HG02759 (cell line): Measurements from ENCODE around the gene SYNE4.
A peak's percentile ranks its signal among the peaks of the same experiment; 100 is the strongest.

Experiments used
- ATAC-seq: cut with Tn5 transposase; IDR thresholded peaks from one replicate; pipeline ENCODE4 v1.9.1; 2021; ENCODE audit warnings: mild to moderate bottlenecking, moderate library complexity; ENCODE audit not compliant: unreplicated experiment

The SYNE4 gene

GRCh38 chr19:36026091-36026876, 17.7 kb upstream of the SYNE4 start:
- no peak for ATAC-seq

GRCh38 chr19:36025541-36025940, 16.9 kb upstream of the SYNE4 start:
- ATAC-seq, result no peak

GRCh38 chr19:36023432-36023831, 14.8 kb upstream of the SYNE4 start:
- no peak for ATAC-seq

GRCh38 chr19:36019061-36019670, 10.6 kb upstream of the SYNE4 start:
- no peak for ATAC-seq

- peak; percentile 98 for ATAC-seq
These were observed 5.7 kb upstream of the SYNE4 start, which contains the start of gene ALKBH6 for GRCh38 chr19:36014012-36014924. TSS of gene ALKBH6 (minus strand) at chr19:36014213. CDS start at chr19:36013397, 816 bp downstream.

- ATAC-seq, result peak; percentile 0
These were observed 4.8 kb upstream of the SYNE4 start for GRCh38 chr19:36013280-36014011.

- no peak for ATAC-seq
These were observed 1.8 kb upstream of the SYNE4 start for GRCh38 chr19:36010402-36010801.

- ATAC-seq, result no peak
These were observed 1.2 kb upstream of the SYNE4 start for GRCh38 chr19:36009633-36010379.

- no peak for ATAC-seq
These were observed 607 bp upstream of the SYNE4 start for GRCh38 chr19:36009220-36009619.

GRCh38 chr19:36006955-36007354, 1.7 kb downstream of the SYNE4 start:
- ATAC-seq, result no peak

- no peak for ATAC-seq
These were observed 5.3 kb downstream of the SYNE4 start for GRCh38 chr19:36003284-36003683.

- no peak for ATAC-seq
These were observed 7.0 kb downstream of the SYNE4 start for GRCh38 chr19:36001605-36002004.

GRCh38 chr19:35996777-35997176, 11.8 kb downstream of the SYNE4 start:
- ATAC-seq, result no peak

GRCh38 chr19:35995048-35995993, 13.3 kb downstream of the SYNE4 start, which contains the start of gene SDHAF1:
TSS of gene SDHAF1 (plus strand) at chr19:35995188. CDS start at chr19:35995275, 87 bp downstream.
- peak; percentile 87 for ATAC-seq

GRCh38 chr19:35993923-35994598, 14.6 kb downstream of the SYNE4 start:
- ATAC-seq, result no peak

- no peak for ATAC-seq
These were observed 15.5 kb downstream of the SYNE4 start for GRCh38 chr19:35992907-35993765.

- no peak for ATAC-seq
These were observed 16.7 kb downstream of the SYNE4 start for GRCh38 chr19:35991731-35992450.
